Cortex of kidney (tissue), 1 donor: ENCODE measurements around the gene TMC3.
"Not testable (repeated sequence)": the region's sequence is repeated elsewhere in the genome, so short reads cannot be mapped to it uniquely, and the experiment has no call there.

Experiments used
- DNase-seq: peaks from one replicate; lab custom pipeline; 2025; lab: John Stamatoyannopoulos, UW

The TMC3 gene

DNA sequence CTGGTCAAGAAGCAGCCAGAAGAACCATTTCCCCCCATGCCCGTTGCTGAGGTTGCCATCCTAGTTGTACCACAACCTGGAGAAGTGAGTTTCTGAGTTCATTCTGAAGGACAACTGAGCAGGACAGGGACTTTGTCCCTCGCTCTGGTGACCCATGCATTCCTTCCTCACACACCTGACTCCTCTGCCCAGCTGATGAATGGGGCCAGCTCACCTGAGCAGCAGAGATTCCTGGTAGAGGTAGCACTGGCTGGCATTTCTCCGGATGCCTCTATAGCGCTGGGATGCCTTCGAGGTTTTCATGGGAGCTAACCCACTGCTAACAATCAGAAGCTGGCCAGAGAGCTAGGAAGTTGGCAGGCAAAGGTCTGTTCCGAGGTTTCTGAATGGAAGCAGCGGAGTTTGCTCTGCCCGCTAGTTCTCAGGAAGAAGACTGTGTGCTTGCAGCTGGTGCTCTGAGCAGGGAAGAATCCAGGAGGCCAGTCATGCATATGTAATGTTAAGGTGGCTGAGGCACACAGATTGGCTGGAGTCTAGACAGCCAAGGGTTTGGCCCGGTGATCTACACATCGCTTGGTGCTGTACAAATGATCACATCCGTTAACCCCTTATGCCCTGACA is at the start of gene TMC3:
Gene TMC3, minus strand, starts transcription at position 439 of the 621 bp plus-strand sequence. Its CDS starts 136 bp downstream, at position 303.
- DNase-seq = no peak

DNA sequence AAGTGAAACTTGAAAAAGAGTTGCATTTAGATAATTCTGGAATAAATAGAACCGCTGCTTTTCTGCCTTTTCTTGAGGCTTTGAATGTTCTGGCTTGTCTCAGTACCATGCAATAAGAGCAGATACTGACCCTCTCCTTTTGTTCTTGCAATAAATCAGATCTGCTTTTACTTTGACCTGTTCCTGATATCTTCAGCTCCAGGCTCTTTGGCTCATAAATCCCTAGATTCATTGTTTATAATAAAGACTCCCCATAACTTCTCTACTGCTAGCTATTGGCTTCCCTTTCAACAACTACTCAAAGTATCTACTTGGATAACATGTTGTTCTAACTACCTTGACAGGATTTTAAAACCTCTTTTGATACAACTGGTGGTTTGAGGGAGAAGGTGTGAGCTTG is 47.4 kb upstream of the TMC3 start:
- DNase-seq = no peak

DNA sequence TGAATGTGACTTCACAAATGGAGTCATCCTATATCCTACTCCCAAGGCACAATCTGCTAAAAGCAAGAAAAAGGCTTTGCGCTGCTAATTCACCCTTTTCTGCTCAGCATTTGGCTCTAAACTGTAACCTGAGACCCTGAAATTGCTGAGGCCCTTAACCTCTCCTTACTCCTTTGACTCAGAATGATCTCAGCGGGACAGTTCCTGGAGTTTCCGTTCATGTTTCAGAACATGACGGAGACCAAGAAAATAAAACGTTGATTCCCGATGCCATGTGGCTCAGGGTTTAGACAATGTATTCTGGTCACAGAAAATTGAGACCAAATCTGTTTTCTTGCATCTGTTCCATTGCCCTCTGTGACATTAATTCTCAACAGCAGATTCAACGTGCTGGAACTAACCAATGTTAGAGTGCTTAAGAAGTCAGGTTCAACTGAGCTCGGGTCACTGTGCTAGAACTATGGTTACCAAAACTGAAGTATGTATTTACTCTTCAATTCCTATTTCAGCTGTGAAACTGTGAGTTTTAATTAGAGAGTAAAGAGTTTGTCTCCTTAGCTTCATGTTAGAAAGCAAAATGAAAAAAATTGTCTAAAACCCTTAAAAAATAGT is 45.4 kb upstream of the TMC3 start:
- DNase-seq = no peak

DNA sequence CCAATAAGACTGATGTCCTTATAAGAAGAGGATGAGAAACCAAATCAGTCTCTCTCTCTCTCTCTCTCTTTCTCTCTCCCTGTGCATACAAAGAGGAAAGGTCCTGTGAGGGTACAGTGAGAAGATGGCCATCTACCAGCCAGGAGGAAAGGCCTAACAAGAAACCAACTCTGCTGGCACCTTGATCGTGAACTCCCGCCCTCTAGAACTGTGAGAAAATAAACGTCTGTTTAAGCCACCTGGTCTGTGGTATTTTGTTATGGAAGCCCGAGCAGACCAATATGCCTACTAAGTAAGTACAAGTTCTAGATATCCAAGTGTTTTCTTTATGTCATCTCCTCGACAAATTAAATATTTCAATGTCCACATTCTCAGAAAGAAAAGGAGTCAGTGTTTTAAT is 44.9 kb upstream of the TMC3 start:
- DNase-seq = no peak

DNA sequence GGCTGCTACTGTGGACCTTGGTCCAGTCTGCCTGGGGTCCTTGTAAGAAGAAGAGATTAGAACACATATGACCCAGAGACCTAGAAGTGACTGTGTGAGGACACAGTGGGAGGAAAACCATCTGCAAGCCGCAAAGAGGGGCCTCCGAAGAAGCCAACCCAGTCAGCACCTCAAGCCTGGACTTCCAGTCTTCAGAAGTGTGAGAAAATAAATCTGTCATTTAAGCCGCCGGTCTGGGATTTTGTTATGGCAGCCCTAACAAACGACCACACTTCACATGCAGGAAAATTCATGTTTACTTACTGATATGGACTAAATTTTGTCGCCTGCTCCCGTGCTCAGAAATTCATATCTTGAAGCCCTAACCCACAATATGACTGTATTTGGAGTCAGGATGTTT is 44.4 kb upstream of the TMC3 start:
- DNase-seq = no peak

DNA sequence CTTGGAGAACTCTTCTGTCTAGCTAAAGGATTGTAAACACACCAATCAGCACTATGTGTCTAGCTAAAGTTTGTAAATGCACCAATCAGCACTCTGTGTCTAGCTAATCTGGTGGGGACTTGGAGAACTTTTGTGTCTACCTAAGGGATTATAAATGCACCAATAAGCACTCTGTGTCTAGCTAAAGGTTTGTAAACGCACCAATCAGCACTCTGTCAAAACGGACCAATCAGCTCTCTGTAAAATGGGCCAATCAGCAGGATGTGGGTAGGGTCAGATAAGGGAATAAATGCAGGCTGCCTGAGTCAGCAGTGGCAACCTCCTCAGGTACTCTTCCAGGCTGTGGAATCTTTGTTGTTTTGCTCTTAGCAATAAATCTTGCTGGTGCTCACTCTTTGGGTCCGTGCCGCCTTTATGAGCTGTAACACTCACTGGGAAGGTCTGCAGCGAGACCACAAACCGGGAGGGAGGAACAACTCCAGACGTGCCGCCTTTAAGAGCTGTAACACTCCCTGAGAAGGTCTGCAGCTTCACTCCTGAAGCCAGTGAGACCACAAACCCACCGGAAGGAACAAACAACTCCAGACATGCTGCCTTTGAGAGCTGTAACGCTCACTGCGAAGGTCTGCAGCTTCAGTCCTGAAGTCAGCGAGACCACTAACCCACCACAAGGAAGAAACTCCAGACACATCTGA is 40.4 kb upstream of the TMC3 start:
- DNase-seq = not testable (repeated sequence)

DNA sequence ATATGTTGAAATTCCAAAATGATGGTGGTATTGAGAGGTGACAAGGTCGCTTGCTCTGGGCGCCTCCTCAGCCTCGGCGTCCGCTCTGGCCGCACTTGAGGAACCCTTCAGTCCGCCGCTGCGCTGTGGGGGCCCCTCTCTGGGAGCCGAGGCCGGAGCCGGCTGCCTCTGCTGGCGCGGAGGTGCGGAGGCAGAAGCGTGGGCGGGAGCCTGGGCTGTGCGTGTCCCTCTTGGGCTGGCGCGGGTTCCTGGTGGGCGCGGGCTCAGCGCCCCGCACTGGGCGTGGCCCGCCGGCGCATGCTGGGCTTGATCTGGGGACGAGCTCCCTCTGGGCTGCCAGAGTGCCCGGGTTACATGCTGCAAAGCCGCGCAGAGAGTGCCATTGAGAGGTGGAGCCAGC is 39.8 kb upstream of the TMC3 start:
- no peak for DNase-seq

DNA sequence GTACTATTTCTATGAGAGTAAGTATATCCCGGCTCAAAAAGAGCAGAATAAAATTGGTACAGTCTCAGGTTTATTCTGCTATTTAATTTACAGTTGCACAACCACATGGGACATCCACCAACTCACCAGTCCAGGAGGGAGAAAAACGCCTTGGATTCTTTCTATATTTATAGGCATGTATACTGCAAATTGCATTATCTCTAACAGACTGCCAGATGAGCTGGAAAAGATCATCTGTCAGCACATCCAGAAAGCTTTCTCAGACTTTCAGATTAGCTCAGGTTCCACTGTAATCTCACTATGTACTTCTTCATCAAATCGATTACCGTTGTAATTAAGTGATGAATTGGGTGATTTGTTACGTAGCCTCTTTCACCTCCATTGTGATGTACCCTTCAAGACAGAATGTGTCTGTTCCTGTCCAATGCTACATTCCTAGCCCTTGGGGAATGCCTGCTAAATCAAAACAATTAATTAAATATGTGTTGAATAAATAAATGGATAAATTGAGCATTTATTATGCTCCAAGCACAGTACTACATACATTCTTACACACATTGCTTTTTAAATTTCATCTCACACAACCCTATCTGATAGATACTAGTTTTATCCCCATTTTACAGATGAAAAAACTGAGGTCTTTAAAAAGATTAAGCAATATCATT is 38.1 kb upstream of the TMC3 start:
- no peak for DNase-seq

DNA sequence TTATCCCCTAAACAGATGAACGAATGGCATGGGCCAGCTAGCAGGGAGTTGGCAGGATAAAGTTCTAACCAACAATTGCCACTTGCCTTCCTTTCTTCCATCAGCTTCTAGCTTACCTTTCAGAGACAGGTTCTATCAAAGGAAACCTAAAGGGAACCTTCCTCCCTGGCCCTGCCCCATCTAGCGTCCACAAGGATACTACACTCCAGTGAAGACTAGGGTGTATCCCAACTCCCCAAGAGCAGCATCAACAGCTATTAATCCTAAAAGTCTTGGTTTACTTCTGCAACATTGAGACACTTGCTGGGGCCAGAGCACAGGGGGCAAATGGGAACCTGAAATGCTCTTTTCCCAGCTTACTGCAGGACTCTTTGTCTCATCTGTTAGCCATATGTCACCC is 37.0 kb upstream of the TMC3 start:
- no peak for DNase-seq

DNA sequence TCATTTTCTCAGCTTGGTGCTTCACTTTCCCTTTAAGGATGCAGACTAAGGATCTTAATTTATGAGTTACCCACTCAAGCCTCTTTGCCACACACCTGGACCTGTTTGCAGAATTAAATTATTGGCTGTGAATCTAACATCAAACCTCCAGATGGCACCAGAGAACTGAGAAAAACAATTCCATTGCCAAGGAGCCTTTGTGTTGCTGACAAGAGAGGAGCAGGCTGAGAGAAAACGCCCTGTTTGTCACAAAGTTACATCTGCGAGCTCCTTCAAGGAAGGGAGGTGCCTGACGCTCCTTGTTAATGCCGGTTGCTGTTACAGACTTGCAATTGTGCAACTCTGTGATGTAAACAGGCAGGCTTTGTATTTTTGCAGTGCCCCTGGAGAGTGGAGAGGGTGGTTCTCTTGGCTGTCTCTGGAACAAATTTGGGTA is 36.3 kb upstream of the TMC3 start:
- no peak for DNase-seq

DNA sequence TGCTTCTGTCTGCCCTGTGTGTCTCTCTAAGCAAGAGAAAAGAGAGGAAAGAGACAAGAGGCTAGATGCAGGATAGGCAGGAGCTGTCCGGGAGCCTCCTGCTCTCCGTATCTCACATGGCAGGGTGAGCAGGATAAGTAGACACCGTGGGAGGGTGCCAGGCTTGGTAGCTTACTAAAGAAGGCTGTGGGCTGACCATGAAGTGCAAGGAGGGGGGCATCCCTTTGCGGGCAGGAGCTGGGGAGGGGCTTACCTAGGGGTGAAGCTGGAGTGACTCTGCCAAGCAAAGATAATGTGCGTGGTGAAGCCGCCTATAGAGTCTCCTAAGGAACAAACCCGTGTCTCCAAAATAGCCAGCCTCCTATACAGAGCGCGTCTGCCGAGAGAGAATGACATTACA is 33.7 kb upstream of the TMC3 start:
- no peak for DNase-seq

DNA sequence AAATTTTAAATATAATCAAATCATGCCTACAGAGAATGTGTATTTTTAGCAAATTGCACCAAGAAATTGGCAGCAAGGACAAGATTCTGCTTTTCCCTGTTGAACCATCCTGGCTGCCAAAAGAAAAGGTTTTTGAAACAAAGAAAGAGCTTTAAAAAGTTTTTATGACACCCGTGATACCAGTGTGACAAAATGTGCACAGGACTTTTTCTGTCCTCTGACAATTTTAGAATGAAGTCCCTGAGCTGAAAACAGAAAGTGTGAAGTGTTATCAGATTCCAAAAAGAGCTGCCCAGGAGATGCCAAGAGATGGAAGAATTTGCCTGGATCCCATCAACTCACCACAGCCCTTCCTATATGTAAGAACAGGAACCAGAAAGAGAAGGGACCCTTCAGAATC is 33.2 kb upstream of the TMC3 start:
- no peak for DNase-seq

DNA sequence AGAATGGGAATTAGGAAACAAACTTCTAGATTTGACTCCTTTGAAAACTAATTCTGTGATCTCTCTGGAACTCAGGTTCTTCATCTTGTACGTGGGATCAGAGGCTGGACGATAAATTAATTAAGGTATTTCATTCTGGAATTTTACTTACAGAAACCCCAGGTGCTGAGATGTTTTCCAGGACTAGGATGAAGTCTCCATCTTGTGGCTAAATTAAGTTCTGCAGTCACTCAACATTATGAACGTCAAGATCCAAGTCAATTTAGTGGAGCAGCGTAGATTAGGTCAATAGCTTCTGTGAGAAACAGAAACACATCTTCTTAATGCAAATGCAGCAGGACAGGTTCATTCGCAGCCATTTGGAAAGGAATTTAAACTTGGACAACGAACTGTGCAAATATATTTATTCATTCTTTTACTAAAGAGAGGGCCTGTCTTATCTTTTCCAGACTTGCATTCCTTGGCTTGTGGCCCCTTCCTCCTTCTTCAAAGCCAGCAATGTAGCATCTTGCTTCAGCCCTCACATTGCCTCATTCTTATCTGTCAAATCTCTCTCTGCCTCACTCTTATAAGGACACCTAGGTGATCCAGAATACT is 26.7 kb upstream of the TMC3 start:
- DNase-seq = no peak

DNA sequence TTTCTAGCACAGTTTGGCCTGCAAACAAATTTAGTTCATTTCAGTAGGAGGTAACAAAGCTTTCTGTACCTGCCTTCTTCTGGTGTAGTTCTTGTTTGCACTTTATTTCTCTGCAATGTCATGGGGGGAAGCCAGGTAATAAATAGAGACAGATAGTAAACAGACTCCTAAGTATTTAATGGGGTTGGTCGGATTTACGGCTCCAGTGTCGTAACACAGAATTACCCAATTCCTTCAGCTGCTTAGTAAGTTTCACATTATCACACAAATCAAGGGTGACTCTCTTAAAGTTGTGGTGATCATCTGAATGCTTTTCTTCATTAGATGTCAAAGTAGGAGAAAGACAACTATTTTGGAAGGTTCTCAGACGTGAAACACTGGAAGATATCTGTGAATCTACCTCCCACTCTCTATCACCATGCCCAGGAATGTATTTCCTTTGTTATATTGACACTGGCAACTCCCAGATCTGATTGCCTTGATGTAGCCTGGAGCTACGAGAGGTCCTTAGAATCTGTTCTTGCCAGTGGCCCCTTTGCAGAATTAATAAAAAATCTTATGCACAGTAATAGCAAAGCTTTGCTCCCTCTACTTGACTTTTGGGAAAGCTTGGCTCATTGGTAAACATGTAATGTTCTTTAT is 25.0 kb upstream of the TMC3 start:
- no peak for DNase-seq

DNA sequence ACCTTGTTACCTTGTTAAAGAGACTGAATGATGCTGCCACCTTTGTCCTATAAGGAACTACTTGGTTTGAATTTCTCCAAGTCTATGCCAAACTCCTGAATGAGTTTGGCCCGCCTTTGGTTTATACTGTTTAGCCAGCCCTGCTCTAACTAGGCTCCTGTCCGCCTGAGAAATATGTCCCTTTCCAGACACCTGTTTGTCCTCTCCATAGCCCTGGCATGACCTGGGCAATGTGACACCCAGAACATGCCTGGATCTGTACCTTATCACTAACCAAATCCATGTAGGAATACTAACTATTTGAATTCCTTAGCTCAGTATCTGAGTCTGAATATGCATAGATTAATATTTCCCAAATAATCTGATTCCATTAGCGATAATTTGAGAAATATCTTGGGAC is 24.4 kb upstream of the TMC3 start:
- DNase-seq = no peak

DNA sequence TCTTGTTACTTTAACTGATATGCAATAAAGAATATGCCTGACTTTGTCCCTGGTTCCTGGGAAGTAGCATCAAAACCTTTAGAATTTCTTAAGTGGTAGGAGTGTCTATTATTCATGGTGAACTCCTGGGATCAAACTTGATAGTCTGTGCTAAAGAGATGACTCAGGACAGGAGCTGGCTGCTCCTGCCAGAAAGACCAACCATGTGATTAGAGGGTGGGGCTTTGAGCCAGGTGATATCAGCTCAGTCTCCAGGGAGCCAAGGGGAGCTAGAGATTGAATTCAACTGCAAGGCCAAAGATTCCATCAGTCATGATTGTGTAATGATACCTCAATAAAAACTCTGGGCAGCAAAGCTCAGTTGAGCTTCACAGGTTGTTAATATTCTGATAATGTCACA is 20.6 kb upstream of the TMC3 start:
- no peak for DNase-seq

DNA sequence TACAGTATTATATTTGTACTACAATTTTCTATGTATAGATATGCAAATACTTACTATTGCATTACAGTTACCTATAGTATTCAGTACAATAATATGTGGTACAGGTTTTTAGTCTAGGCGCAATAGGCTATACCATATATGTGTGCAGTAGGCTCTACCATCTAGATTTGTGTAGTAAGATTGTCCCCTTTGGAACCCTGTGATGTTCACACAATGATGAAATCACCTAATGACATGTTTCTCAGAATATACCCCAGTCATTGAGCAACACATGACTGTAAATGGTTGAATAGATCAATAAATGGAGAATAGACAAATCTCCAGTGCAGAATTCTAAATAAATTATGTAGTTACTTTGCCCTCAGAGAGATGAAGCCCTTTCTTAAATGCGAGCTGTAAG is 17.6 kb upstream of the TMC3 start:
- DNase-seq = no peak

DNA sequence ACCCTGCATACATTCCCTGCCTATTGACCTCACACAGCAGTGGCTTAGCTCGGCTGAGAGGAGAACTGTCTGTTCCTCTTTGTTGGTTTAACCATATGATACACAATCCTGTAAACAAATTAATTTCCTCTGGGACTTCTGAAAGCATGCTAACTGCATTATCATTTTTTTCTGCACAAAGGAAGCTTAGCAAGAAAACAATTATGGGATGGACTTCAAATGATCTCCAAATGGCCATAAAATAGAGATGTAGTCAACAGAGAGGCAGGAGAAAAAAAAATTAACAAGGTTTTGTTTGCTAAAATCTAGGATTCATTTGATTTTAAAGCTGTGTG is 14.4 kb upstream of the TMC3 start:
- no peak for DNase-seq

DNA sequence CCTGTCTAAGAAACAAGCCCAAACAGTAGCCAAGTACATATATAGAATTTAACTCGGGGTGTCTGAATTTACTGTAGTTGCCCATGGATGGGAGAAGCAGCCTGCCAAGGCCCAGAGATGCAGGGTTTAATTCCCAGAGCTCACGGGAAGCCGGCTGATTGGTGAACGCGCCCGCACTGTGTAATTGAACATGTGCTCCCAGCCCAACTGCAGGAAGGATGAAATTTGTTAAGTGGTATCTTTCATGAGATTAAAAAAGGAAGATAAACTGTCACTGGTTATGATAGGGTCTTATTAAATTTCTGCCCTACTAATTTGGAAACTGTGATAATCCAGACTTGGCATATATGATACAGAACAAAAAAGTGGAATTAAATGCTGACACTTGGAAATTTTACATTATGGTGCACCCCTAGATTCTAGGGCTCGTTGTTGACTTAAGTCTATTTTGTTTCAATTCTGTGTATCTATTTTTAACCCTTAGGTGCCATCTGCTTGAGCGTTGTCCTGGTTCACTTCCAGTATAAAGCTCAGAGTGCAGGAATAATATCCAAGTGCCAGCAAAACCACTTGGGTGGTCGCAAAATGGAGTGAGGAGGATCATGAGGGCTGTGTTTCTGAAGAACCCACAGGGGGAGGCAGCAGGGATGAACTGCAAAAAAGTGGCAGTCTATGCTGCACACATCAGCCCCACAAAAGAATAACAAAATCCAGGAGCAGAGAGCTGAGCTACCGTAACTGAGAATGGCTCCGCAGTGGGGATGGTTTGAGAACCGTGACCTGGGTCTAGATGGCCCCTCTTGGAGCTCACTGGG is 13.8 kb upstream of the TMC3 start:
- DNase-seq = no peak

DNA sequence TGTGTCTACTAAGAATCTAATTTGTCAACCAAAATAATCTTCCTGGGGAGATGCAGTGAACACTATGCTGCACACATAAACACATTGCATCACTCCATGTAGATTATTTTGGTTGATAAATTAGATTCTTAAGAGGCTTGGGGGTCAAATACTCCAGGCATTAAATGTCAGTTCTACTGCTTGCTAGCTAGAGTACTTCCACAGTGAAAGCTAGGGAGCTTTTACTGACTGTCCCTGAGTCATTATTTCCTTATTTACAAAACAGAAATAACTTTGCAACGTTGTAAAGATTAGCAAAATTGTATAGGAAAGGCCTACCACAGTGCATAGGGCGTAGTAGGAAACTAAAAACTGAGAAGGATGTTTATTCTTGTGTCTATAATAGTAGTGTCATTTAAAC is 12.9 kb upstream of the TMC3 start:
- no peak for DNase-seq

DNA sequence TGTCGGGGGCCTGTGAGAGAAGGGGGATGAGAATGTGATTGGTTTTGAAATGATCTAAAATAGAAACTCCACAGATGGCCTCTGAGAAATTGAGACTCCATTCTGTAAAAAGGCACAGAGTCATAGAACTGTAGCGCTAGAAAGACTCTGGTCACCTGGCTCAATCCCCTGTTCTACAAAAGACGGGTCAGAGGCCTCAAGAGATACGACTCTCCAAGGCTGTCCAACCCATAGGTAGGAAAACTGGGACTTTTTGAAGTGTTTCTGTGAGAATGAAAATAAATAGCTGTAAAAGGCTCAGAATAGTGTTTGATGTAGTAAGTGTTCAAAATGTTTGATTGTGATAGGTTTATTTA is 11.7 kb upstream of the TMC3 start:
- no peak for DNase-seq
